Measurements from ENCODE around the gene SYT7. TPM values are rescaled to one million over a fixed set of nuclear protein-coding genes. Genes with fewer than 3 reads are reported as not detected.

Gene SYT7
- total and polyA plus RNA-seq, 11 donors: 12.4 to 34.7 (median 17.4) TPM

MicroRNAs encoded within 50 kb of the gene (microRNA counts, 767-probe panel; counts per million panel counts)
- microRNA hsa-miR-4488: 1,172 to 1,728 counts per million in 2 donors

Small RNA genes lying within 50 kb of the gene (microRNA-seq; reads per million reads assigned to microRNA genes)
- gene MIR4488: 0 to 0.60 (median 0.21) reads per million in 4 donors

Other genes starting within 250 kb of the SYT7 start
- gene DDB1, start 248.0 kb downstream of the SYT7 start, total RNA-seq: 100 to 1,000 TPM; 121 to 156 (median 130) TPM
- gene DDB1, start 248.0 kb downstream of the SYT7 start, polyA plus RNA-seq: 100 to 1,000 TPM in 1 of 2 donors, 10 to 100 TPM in 1; 78.8 to 158 TPM
- gene TKFC, start 247.8 kb downstream of the SYT7 start, total RNA-seq: 10 to 100 TPM in 8 of 9 donors, 1 to 10 TPM in 1; 10.0 to 31.2 (median 16.8) TPM
- gene TKFC, start 247.8 kb downstream of the SYT7 start, polyA plus RNA-seq: 10 to 100 TPM; 10.7 to 16.2 TPM
- 10 to 100 TPM in 6 of 9 donors, 1 to 10 TPM in 3; 6.7 to 23.9 (median 11.9) TPM for gene CYB561A3, start 219.2 kb downstream of the SYT7 start, total RNA-seq
- 10 to 100 TPM in 1 of 2 donors, 1 to 10 TPM in 1; 7.6 to 12.3 TPM for gene CYB561A3, start 219.2 kb downstream of the SYT7 start, polyA plus RNA-seq
- 10 to 100 TPM; 15.7 to 27.0 (median 19.0) TPM for gene TMEM138, start 218.7 kb downstream of the SYT7 start, total RNA-seq
- gene TMEM138, start 218.7 kb downstream of the SYT7 start, polyA plus RNA-seq: 10 to 100 TPM; 19.5 to 29.3 TPM
- gene TMEM216, start 188.5 kb downstream of the SYT7 start, total RNA-seq: 1 to 10 TPM; 2.8 to 9.3 (median 4.8) TPM
- gene TMEM216, start 188.5 kb downstream of the SYT7 start, polyA plus RNA-seq: 1 to 10 TPM; 4.5 to 7.1 TPM
- 10 to 100 TPM; 27.3 to 52.4 (median 37.6) TPM for gene CPSF7, start 151.1 kb downstream of the SYT7 start, total RNA-seq
- 10 to 100 TPM; 24.3 to 32.4 TPM for gene CPSF7, start 151.1 kb downstream of the SYT7 start, polyA plus RNA-seq
- 100 to 1,000 TPM in 1 of 9 donors, 10 to 100 TPM in 8; 25.7 to 124 (median 33.7) TPM for gene SDHAF2, start 151.0 kb downstream of the SYT7 start, total RNA-seq
- gene SDHAF2, start 151.0 kb downstream of the SYT7 start, polyA plus RNA-seq: 10 to 100 TPM; 45.0 to 46.5 TPM
- gene LRRC10B, start 72.3 kb downstream of the SYT7 start, total RNA-seq: 1 to 10 TPM in 5 of 9 donors, under 1 TPM in 4; 0.15 to 4.2 (median 1.1) TPM
- gene LRRC10B, start 72.3 kb downstream of the SYT7 start, polyA plus RNA-seq: 1 to 10 TPM in 1 of 2 donors, under 1 TPM in 1; 0.76 to 1.3 TPM
- 1 to 10 TPM; 2.4 to 5.6 (median 3.8) TPM for gene DAGLA, start 99.3 kb upstream of the SYT7 start, total RNA-seq
- gene DAGLA, start 99.3 kb upstream of the SYT7 start, polyA plus RNA-seq: 1 to 10 TPM; 2.2 to 3.3 TPM
- gene MYRF, start 171.6 kb upstream of the SYT7 start, total RNA-seq: 10 to 100 TPM in 1 of 9 donors, under 1 TPM in 6, not detected in 2; 0.20 to 41.2 (median 0.32) TPM
- under 1 TPM; 0.11 to 0.18 TPM for gene MYRF, start 171.6 kb upstream of the SYT7 start, polyA plus RNA-seq
- 100 to 1,000 TPM in 7 of 9 donors, 10 to 100 TPM in 2; 48.0 to 129 (median 103) TPM for gene TMEM258, start 211.5 kb upstream of the SYT7 start, total RNA-seq
- 100 to 1,000 TPM; 119 to 139 TPM for gene TMEM258, start 211.5 kb upstream of the SYT7 start, polyA plus RNA-seq
- 10 to 100 TPM in 1 of 9 donors, 1 to 10 TPM in 8; 3.9 to 13.7 (median 6.8) TPM for gene FEN1, start 211.8 kb upstream of the SYT7 start, total RNA-seq
- 10 to 100 TPM in 1 of 2 donors, 1 to 10 TPM in 1; 2.6 to 11.9 TPM for gene FEN1, start 211.8 kb upstream of the SYT7 start, polyA plus RNA-seq
- 10 to 100 TPM; 16.9 to 37.6 (median 23.6) TPM for gene FADS1, start 235.9 kb upstream of the SYT7 start, total RNA-seq
- 10 to 100 TPM; 14.3 to 72.6 TPM for gene FADS1, start 235.9 kb upstream of the SYT7 start, polyA plus RNA-seq
- 10 to 100 TPM in 8 of 9 donors, 1 to 10 TPM in 1; 2.6 to 38.2 (median 19.2) TPM for gene FADS2, start 247.2 kb upstream of the SYT7 start, total RNA-seq
- 10 to 100 TPM; 13.8 to 43.6 TPM for gene FADS2, start 247.2 kb upstream of the SYT7 start, polyA plus RNA-seq

All from heart left ventricle (tissue), 11 donors.